Measurements from ENCODE around the gene IKZF2. TPM values are rescaled to one million over a fixed set of nuclear protein-coding genes. Genes with fewer than 3 reads are reported as not detected.

IKZF2 gene
- total and polyA plus RNA-seq, 11 donors, result 0.84 to 8.0 (median 5.9) TPM

DNA sequence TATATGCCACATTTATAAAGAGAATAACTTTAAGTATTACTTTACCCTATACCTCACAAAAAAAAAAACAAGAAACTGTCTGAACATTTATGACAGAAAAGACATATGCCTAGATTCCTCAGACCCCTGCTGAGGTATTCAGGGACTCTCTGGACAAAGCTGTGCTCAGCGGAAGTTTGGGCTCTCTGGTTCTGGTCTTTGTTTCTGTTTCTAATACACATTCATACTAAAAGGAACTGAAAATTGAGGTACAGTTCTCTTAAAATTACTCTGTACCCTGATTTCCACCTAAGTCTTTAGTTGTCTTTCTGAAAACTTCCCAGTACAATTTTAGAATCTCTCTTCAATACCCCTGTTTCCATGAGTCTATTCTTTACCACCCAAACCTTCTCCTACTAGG, 160.3 kb downstream of the IKZF2 start:
- 92 to 97% (median 94%) methylated on average over 1 of the region's 1 CpG for WGBS, 4 donors
- intact Hi-C loops (cut with DNase I), result no loop called here
- H3K4me3 ChIP-seq, result no peak overlapping the region
- H3K4me1 ChIP-seq, result no peaks in the 10 kb centered on the region
- no peaks in the 10 kb centered on the region for H3K9me3 ChIP-seq
- ATAC-seq, result no peak
- DNase-seq, result no peak
- TF ChIP-seq POLR2A (IDR thresholded peaks at IDR 0.05), result no peak
- TF ChIP-seq, protein P1, sequence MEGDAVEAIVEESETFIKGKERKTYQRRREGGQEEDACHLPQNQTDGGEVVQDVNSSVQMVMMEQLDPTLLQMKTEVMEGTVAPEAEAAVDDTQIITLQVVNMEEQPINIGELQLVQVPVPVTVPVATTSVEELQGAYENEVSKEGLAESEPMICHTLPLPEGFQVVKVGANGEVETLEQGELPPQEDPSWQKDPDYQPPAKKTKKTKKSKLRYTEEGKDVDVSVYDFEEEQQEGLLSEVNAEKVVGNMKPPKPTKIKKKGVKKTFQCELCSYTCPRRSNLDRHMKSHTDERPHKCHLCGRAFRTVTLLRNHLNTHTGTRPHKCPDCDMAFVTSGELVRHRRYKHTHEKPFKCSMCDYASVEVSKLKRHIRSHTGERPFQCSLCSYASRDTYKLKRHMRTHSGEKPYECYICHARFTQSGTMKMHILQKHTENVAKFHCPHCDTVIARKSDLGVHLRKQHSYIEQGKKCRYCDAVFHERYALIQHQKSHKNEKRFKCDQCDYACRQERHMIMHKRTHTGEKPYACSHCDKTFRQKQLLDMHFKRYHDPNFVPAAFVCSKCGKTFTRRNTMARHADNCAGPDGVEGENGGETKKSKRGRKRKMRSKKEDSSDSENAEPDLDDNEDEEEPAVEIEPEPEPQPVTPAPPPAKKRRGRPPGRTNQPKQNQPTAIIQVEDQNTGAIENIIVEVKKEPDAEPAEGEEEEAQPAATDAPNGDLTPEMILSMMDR (IDR thresholded peaks at IDR 0.05), result no peak
- H3K36me3 ChIP-seq, result no peaks in the 10 kb centered on the region
- no peaks in the 10 kb centered on the region for H3K27me3 ChIP-seq
- H3K27ac ChIP-seq, result no peak overlapping the region

DNA sequence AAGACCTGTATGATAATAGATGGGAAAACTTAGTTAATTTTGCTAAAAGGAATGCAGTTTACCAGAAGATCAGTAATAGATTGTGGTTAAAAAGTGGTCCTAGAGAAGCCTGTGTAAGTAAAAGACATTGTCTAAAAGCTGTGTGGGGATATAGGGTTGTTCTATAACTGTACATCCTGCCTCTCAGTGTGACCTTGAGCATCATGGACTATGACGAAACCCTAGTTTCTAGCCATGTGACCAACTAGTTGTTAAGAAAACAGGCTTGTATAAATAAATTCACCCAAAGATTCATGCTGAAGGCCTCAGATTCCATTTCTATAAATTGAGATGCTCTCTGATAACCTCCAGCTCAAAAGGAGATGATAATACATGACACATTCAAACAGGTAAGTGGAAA, 160.7 kb downstream of the IKZF2 start:
- Histone ChIP-seq H3K27me3 (no peaks in the 10 kb centered on the region), H3K4me3 (no peak overlapping the region), H3K4me1 (no peaks in the 10 kb centered on the region), H3K9me3 (no peaks in the 10 kb centered on the region), H3K36me3 (no peaks in the 10 kb centered on the region), H3K27ac (no peak overlapping the region)
- intact Hi-C loops (cut with DNase I), result no loop called here
- ATAC-seq, result no peak
- no peak for TF ChIP-seq POLR2A (IDR thresholded peaks at IDR 0.05)
- TF ChIP-seq, protein P1 (IDR thresholded peaks at IDR 0.05), result no peak
- 74 to 83% (median 75%) methylated on average over 1 of the region's 1 CpG for WGBS, 4 donors
- DNase-seq, result no peak

DNA sequence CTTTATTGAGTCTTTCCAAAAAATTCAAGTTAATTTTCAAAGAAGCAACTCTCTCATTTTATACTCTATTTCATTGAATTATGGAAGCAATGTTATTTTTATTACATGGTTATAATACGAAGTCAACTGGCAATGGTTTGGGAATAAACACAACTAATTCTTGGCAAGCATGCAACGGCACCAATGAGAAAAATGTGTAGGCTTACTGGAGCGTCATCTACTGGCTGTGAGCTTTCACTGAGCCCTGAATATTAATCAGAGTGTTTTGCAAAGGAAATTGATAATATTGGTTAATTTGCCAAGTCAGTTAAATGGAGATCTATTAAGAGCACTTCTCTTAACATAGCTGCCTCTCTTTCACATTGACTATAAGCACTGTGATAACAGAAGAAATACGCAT, 163.9 kb downstream of the IKZF2 start:
- WGBS, 4 donors, result 77 to 88% (median 81%) methylated on average over 4 of the region's 4 CpGs

DNA sequence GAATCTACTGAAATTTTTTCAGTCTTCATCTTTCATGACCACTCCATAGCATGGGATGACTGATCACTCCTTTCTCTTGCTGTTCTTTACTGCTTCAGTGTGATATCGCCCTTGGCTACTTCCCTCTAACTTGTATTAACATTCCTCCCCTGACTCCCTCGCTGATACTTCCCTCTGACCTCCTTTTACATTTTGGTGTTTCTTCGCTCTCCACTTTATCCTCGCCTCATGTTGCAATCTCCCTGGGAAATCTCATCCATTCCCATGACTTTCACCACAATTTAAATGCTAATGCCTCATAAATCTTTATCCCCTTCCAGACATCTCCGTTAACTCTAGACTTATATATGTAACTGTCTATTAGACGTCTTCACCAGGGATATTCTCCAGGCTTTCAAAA, 167.3 kb downstream of the IKZF2 start:
- no peak for TF ChIP-seq POLR2A (IDR thresholded peaks at IDR 0.05)
- TF ChIP-seq, protein P1 (IDR thresholded peaks at IDR 0.05), result no peak
- intact Hi-C loops (cut with DNase I), result no loop called here
- ATAC-seq (no peak), DNase-seq (no peak)
- WGBS, 4 donors, result 81 to 88% (median 85%) methylated on average over 6 of the region's 6 CpGs
- H3K27ac ChIP-seq, result no peak overlapping the region
- no peaks in the 10 kb centered on the region for H3K27me3 ChIP-seq
- no peaks in the 10 kb centered on the region for H3K9me3 ChIP-seq
- H3K4me1 ChIP-seq, result no peaks in the 10 kb centered on the region
- no peak overlapping the region for H3K4me3 ChIP-seq
- no peaks in the 10 kb centered on the region for H3K36me3 ChIP-seq

More for the DNA sequence above, 163.9 kb downstream of the IKZF2 start:
- no peaks in the 10 kb centered on the region for H3K27me3 ChIP-seq
- no peaks in the 10 kb centered on the region for H3K4me1 ChIP-seq
- H3K4me3 ChIP-seq, result no peak overlapping the region
- DNase-seq (no peak), ATAC-seq (no peak)
- H3K36me3 ChIP-seq, result no peaks in the 10 kb centered on the region
- H3K27ac ChIP-seq, result no peak overlapping the region
- intact Hi-C loops (cut with DNase I), result no loop called here
- no peaks in the 10 kb centered on the region for H3K9me3 ChIP-seq
- TF ChIP-seq POLR2A (IDR thresholded peaks at IDR 0.05), result no peak
- TF ChIP-seq, protein P1 (IDR thresholded peaks at IDR 0.05), result no peak

Data from heart left ventricle (tissue), 16 donors.